Panc1 (cell line): ENCODE results near the gene TMEM62. TPM values are rescaled to one million over a fixed set of nuclear protein-coding genes. Genes with fewer than 3 reads are reported as not detected.
"Not testable (repeated sequence)": the region's sequence is repeated elsewhere in the genome, so short reads cannot be mapped to it uniquely, and the experiment has no call there.

Experiments used
- ATAC-seq: fragments of 200-7000 bp; cut with Tn5 transposase; 2 replicates; pipeline ENCODE4 v1.9.1; 2020; ENCODE audit warnings: mild to moderate bottlenecking, moderate library complexity
- BruUV-seq: library from RNA; stranded (reverse); fragments of 400-500 nt; replicated peaks from 2 replicates; lab custom pipeline; 2021; lab: Mats Ljungman, UMichigan
- CTCF ChIA-PET: fragments of 300-600 bp; sonication (Branson Sonifier 250); formaldehyde crosslinking; loops from one replicate; lab custom pipeline; 2022; ENCODE audit warnings: antibody characterized with exemption; lab: Charles Lee
- POLR2A ChIA-PET: fragments of 300-600 bp; sonication (Branson Sonifier 250); formaldehyde crosslinking; loops from one replicate; lab custom pipeline; 2022; ENCODE audit warnings: antibody characterized with exemption; lab: Charles Lee
- DNase-seq: peaks from one replicate; pipeline ENCODE4 v3.0.0-alpha.2; 2010; ENCODE audit warnings: low read depth, low spot score
- H3K27ac ChIP-seq: 2 replicates; pipeline ENCODE4 v1.5.1; 2011; ENCODE audit warnings: mild to moderate bottlenecking, low read length, inconsistent platforms
- H3K27me3 ChIP-seq: fragments of 200-500 bp; sonication (Bioruptor generic); 2 replicates; pipeline ENCODE4 v1.6.0; 2014; ENCODE audit warnings: low read length, inconsistent platforms; ENCODE audit not compliant: control insufficient read depth, insufficient read depth
- H3K36me3 ChIP-seq: fragments of 200-500 bp; sonication (Bioruptor generic); 2 replicates; pipeline ENCODE4 v1.5.1; 2014; ENCODE audit warnings: inconsistent platforms, mild to moderate bottlenecking, low read length, moderate library complexity; ENCODE audit not compliant: control insufficient read depth, insufficient read depth
- H3K4me1 ChIP-seq: 2 replicates; pipeline ENCODE4 v1.5.1; 2011; ENCODE audit warnings: inconsistent platforms, mild to moderate bottlenecking, low read length, moderate library complexity; ENCODE audit not compliant: control insufficient read depth, insufficient read depth
- H3K4me3 ChIP-seq, 2 experiments: 2 replicates each; pipeline ENCODE4 v1.5.1; 2011 to 2012; ENCODE audit warnings: low read depth in 2 of 2, low read length in 2 of 2, mild to moderate bottlenecking in 2 of 2, inconsistent platforms in 1 of 2, moderate library complexity in 1 of 2
- H3K9me3 ChIP-seq: fragments of 200-500 bp; sonication (Bioruptor generic); 2 replicates; pipeline ENCODE4 v1.5.1; 2014; ENCODE audit warnings: low read depth, mild to moderate bottlenecking, inconsistent platforms, low read length, moderate library complexity; ENCODE audit not compliant: control insufficient read depth, insufficient read depth
- POLR2AphosphoS5 ChIP-seq: IDR thresholded peaks from 2 replicates; pipeline ENCODE4 v1.6.1; 2012; ENCODE audit warnings: mild to moderate bottlenecking, low read depth, low read length, moderate library complexity
- SIN3A ChIP-seq: IDR thresholded peaks from 2 replicates; pipeline ENCODE4 v1.6.1; 2012; ENCODE audit warnings: low read depth, mild to moderate bottlenecking, low read length, moderate library complexity, borderline replicate concordance; ENCODE audit not compliant: insufficient read depth
- in situ Hi-C: cut with HindIII; loops from 2 replicates; pipeline ENCODE4 v1.10.0; 2016; ENCODE audit warnings: low sequenced_read_pairs, low pct_unique_long_range_greater_than_20kb
- intact Hi-C: fragments of 100-400 bp; cut with micrococcal nuclease; formaldehyde crosslinking; loops from one replicate; pipeline ENCODE4 v1.10.0; 2022; ENCODE audit not compliant: unreplicated experiment
- total RNA-seq: library from RNA; stranded (reverse); gene quantifications from one replicate; pipeline ENCODE4 v1.2.1, GENCODE V29; 2021; ENCODE audit not compliant: unreplicated experiment
- TF ChIP-seq, protein P1 (sequence below), 2 experiments: IDR thresholded peaks; 2 replicates each; pipeline ENCODE4 v1.6.1; 2011 to 2012; ENCODE audit warnings: low read depth in 2 of 2, control low read depth in 1 of 2, low read length in 1 of 2, mild to moderate bottlenecking in 1 of 2, moderate library complexity in 1 of 2; ENCODE audit not compliant: insufficient read depth in 1 of 2
- TF ChIP-seq, protein P2 (sequence below): fragments of 450-650 bp; IDR thresholded peaks from 2 replicates; pipeline ENCODE4 v1.5.1; 2017; ENCODE audit warnings: mild to moderate bottlenecking

The TMEM62 gene
- total RNA-seq, 1 experiment from 2014 or later: 20.4 TPM

DNA sequence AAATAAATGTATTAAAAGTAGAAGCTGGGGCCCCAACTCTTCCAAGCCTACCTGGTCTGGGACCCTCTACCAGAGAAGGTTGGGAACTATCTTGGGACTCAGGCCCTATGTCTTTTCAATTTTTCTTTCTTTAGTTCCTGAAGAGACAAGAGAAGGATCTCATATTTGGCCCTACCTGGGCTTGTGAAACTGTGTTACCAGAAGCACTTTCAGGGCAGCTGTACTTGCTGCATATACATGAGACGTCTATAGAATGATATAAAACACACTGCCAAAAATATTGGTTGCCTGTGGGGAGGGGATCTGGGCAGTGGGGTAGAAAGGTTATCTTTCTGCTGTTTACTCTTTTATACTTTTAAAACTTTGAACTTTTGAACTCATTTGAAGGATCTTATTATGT lies 88.0 kb downstream of the TMEM62 start:
- H3K9me3 ChIP-seq: no peaks in the 10 kb centered on the region
- H3K36me3 ChIP-seq: no peaks in the 10 kb centered on the region
- no TSS peak for BruUV-seq
- H3K27me3 ChIP-seq: peaks cover 3% of the 10 kb centered on the region; the same call in 1 of the 2 replicates
- in situ Hi-C loops: no loop called here
- ChIA-PET CTCF (interaction anchor here (0.8 kb wide), 1 partner anchor 64 kb away, joined by 3 read pairs; no protein-coding TSS in a partner anchor), POLR2A (interaction anchor here (0.7 kb wide), 1 partner anchor 47 kb away, joined by 11 read pairs; no protein-coding TSS in a partner anchor)
- no peak overlapping the region for H3K27ac ChIP-seq
- TF ChIP-seq POLR2AphosphoS5: no peak
- no peak overlapping the region for H3K4me3 ChIP-seq
- intact Hi-C loops: no loop called here
- ATAC-seq (no peak), DNase-seq (no peak)
- H3K4me1 ChIP-seq: no peaks in the 10 kb centered on the region

DNA sequence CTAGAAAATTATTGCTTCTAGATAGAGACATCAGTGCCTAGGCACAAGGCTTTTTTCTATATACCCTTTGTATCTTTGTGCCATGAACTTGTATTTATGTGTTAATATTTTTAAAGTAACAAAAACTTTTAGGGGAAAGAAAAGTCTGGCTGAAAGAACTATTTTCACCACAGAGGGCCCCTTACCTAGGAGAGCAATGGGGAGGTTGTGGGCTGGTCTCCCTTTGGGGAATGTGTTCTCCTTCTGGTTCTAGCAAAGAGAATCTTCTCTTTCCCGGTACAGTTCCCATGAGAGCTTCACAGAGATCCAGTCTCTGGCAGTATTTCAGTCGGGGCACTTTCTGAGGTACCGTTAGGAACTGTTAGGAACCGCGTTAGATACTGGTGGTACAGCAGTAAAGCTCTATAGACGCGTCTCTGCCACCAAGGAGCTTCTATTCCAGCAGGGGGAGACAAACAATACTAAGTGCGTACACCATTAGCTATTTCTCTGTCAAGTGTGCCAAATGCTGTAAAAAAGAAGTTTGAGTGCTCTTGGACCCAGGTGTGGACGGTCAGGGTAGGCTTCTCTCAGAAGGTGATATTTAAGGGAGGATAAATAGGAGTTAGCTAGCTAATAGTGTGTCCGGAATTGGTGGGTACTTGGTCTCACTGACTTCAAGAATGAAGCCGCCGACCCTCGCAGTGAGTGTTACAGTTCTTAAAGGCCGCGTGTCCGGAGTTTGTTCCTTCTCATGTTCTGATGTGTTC lies 92.0 kb downstream of the TMEM62 start:
- Histone ChIP-seq H3K36me3 (no peaks in the 10 kb centered on the region), H3K4me3 (no peak overlapping the region), H3K4me1 (no peaks in the 10 kb centered on the region), H3K27ac (no peak overlapping the region), H3K9me3 (no peaks in the 10 kb centered on the region), H3K27me3 (peaks cover 7% of the 10 kb centered on the region)
- ChIA-PET CTCF (interaction anchor here (0.5 to 1.9 kb wide), 15 partner anchors 11 to 242 kb away, joined by 3 to 49 read pairs (median 5); partner anchors contain the start of genes TGM5 and TGM7), POLR2A (interaction anchor here (0.5 kb wide), 1 partner anchor 60 kb away, joined by 4 read pairs; no protein-coding TSS in a partner anchor)
- TF ChIP-seq, protein P1, sequence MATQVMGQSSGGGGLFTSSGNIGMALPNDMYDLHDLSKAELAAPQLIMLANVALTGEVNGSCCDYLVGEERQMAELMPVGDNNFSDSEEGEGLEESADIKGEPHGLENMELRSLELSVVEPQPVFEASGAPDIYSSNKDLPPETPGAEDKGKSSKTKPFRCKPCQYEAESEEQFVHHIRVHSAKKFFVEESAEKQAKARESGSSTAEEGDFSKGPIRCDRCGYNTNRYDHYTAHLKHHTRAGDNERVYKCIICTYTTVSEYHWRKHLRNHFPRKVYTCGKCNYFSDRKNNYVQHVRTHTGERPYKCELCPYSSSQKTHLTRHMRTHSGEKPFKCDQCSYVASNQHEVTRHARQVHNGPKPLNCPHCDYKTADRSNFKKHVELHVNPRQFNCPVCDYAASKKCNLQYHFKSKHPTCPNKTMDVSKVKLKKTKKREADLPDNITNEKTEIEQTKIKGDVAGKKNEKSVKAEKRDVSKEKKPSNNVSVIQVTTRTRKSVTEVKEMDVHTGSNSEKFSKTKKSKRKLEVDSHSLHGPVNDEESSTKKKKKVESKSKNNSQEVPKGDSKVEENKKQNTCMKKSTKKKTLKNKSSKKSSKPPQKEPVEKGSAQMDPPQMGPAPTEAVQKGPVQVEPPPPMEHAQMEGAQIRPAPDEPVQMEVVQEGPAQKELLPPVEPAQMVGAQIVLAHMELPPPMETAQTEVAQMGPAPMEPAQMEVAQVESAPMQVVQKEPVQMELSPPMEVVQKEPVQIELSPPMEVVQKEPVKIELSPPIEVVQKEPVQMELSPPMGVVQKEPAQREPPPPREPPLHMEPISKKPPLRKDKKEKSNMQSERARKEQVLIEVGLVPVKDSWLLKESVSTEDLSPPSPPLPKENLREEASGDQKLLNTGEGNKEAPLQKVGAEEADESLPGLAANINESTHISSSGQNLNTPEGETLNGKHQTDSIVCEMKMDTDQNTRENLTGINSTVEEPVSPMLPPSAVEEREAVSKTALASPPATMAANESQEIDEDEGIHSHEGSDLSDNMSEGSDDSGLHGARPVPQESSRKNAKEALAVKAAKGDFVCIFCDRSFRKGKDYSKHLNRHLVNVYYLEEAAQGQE (IDR thresholded peaks at IDR 0.05; ENCODE audit: insufficient read depth in 1 of 2, low read depth in 2 of 2, low read length in 1 of 2): no peak
- TF ChIP-seq SIN3A: no peak
- TF ChIP-seq, protein P2, sequence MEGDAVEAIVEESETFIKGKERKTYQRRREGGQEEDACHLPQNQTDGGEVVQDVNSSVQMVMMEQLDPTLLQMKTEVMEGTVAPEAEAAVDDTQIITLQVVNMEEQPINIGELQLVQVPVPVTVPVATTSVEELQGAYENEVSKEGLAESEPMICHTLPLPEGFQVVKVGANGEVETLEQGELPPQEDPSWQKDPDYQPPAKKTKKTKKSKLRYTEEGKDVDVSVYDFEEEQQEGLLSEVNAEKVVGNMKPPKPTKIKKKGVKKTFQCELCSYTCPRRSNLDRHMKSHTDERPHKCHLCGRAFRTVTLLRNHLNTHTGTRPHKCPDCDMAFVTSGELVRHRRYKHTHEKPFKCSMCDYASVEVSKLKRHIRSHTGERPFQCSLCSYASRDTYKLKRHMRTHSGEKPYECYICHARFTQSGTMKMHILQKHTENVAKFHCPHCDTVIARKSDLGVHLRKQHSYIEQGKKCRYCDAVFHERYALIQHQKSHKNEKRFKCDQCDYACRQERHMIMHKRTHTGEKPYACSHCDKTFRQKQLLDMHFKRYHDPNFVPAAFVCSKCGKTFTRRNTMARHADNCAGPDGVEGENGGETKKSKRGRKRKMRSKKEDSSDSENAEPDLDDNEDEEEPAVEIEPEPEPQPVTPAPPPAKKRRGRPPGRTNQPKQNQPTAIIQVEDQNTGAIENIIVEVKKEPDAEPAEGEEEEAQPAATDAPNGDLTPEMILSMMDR: peak; percentile 87
- no TSS peak for BruUV-seq
- intact Hi-C loops (loop anchor here (1.0 kb wide), 1 partner anchor 60 kb away; no protein-coding TSS in a partner anchor), in situ Hi-C loops (no loop called here)
- DNase-seq (peak; percentile 45), ATAC-seq (peak; percentile 95)

DNA sequence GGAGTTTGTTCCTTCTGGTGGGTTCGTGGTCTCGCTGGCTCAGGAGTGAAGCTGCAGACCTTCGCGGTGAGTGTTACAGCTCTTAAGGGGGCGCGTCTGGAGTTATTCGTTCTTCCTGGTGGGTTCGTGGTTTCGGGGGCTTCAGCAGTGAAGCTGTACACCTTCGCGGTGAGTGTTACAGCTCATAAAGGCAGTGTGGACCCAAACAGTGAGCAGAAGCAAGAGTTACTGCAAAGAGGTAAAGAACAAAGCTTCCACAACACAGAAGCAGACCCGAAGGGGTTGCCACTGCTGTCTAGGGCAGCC lies 92.5 kb downstream of the TMEM62 start:
- DNase-seq, in situ Hi-C loops, POLR2A ChIA-PET, H3K36me3 ChIP-seq, ATAC-seq, H3K4me1 ChIP-seq, H3K27me3 ChIP-seq, BruUV-seq, H3K27ac ChIP-seq, H3K4me3 ChIP-seq, H3K9me3 ChIP-seq: not testable (repeated sequence)
- intact Hi-C loops: loop anchor here (1.0 kb wide), 1 partner anchor 59 kb away; no protein-coding TSS in a partner anchor
- CTCF ChIA-PET: interaction anchor here (0.5 to 1.9 kb wide), 11 partner anchors 13 to 168 kb away, joined by 3 to 49 read pairs (median 7); partner anchors contain the start of genes TGM5 and TGM7
